GM18907 (cell line): ENCODE results near the gene LCK.

Source experiments
- ATAC-seq: cut with Tn5 transposase; IDR thresholded peaks from one replicate; pipeline ENCODE4 v1.9.1; 2021; ENCODE audit warnings: mild to moderate bottlenecking, moderate library complexity; ENCODE audit not compliant: unreplicated experiment

LCK gene

DNA sequence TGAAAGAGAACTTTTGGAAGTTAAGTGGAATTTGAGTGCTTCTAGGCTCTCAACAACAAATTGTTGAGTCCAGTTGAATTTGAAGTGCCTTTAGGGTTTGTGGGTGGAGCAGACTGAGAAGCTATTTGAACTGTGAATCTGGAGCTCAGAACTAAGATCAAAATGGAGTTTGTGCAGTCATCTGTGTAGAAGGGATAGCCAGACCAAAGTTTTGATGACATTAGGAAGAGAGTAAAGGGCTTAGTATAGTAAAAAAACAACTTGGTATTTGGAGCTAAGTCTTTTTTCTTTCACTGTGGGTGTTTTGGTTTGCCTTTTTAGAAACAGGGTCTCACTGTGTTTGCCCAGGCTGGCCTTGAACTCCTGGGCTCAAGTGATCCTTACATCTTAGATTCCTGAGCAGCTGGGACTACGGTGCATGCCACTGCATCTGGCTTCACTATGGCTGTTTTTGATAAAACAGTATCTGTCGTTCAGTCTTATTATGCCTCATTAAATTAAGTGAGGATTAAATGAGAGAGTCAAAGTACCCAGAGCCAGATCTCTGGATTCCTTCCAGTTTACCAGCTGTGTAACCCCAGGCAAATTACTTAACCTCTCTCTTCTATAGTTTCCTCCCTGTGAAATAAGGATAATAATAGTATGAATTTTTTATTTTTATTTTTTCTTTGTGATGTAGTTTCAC is 60.8 kb downstream of the LCK start:
- no peak for ATAC-seq

DNA sequence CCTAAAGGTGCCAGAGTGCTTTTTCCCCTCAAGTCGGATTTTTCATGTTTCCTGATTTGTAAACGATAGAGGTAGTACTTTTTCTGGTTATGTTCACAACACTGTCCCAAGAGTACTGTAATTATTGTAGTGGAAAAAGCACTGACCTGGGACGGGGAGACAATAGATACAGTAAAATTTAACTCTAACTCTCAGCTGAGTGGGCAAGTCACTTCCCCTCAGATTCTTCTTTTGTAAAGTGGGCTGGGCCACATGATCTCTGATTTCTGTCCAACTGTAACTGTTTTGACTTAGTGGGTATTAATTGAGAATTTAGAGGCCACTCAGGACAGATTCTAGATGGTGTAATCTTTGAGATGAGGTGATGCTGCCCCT is 65.8 kb downstream of the LCK start:
- peak; percentile 12 for ATAC-seq

DNA sequence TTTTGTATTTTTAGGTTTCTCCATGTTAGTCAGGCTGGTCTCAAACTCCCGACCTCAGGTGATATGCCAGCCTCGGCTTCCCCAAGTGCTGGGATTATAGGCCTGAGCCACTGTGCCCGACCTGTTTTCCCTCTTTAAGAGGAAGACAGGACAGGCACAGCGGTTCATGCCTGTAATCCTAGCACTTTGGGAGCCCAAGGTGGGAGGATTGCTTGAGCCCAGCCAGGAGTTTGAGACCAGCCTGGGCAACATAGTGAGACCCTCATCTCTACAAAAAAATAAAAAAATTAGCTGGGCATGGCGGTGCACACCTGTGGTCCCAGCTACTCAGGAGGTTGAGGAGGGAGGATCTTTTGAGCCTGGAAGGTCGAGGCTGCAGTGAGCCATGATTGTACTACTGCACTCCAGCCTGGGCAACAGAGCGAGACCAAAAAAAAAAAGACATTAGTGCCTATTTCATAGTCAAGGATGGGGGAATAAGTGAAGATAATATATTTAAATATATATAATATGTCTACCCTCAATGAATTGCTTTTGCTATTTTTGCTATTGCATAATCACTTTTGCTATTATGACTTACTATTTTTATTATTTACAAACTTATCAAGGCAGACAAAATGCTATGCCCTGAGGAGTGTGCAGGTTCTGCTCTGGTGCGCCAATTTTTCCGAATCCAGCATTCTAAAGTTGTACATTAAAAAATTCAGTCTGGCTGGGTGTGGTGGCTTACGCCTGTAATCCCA is 67.2 kb downstream of the LCK start:
- no peak for ATAC-seq

GRCh38 chr1:32321712-32322291 is 70.7 kb downstream of the LCK start:
- no peak for ATAC-seq

- ATAC-seq: no peak
Measured at GRCh38 chr1:32327204-32327603, 76.1 kb downstream of the LCK start.

- no peak for ATAC-seq
Measured at GRCh38 chr1:32329931-32330466, 78.9 kb downstream of the LCK start.

- no peak for ATAC-seq
Measured at GRCh38 chr1:32330558-32331151, 79.6 kb downstream of the LCK start.

DNA sequence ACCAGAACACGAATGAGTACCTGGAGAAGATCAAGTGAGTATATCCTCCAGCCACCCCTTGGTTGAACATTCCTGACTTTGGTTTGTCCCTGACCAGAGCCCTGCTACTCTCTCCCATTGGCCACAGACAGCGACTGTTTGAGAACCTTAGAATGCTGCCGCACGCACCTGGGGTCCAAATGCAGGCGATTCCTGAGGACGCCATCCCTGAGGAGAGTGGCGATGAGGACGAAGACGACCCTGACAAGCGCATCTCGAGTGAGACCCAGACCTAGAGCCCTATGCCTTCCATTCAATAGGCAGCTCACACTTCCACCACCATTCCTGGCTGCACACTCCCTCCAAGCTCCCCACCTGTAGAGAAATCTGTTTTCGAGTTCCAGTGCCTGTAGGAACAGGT is 80.5 kb downstream of the LCK start:
- ATAC-seq: no peak

DNA sequence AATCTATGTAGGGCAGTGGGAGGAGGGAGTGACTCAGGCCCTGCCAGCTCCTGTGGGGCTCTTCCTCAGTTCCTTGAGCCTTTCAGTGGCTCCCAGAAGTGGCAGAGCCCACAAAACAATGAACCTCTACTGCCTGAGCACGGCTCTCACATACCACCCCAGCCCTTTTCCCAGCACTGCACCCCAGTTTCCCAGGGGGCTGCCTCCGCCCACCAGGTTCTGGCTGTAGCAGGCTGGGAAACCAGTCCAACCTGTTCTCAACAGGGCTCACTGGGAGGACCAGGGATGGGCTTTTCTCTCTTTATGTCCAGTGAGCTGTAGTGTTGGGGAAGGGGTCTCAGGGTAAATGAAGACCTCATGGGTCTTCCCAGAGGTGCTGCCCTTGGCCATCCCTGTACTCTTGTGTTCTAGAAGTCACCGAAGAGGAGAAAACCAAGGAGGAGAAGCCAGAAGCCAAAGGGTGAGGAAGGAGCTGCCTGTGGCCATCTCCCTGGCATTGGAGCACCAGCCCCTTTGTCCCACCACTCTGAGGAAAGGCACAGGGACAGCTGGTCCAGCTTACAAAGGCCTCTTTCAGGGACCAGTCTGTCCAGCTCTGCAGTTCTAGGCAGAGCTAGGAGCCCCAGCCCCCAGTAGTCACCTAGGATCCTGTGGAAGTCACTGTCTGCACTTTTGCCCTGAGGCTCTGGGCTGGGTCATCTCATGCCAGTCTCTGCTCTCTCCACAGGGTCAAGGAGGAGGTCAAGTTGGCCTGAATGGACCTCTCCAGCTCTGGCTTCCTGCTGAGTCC is 81.4 kb downstream of the LCK start:
- ATAC-seq: no peak

- no peak for ATAC-seq
Measured at GRCh38 chr1:32333251-32333963, 82.3 kb downstream of the LCK start.

DNA sequence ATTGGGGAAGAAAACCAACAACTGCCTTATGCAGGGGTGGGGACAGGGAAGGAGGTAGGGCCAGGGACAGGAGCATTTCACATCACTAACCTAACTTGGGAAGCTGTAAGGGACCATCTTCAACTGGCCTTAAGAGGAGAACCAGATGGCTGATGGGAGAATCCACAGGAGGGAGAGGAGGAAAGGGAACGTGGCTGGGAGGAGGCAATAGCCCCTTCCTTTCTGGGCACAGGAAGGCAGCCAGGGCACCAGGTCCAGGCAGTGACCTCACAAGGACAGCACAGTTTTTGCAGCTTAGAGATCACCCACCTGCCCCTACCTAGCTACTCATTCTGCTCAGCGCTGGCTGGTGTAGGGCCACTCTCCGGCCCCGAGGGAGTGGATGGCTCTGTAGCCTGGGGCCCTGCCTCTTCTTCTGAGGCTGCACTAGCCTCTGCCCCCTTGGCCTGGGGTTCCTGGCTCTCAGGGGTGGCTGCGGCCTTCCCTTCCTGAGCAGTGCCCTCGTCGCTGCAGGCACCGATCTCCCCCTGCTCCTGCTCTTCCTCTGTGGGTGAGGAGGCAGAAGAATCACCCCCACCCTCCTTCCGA is 83.3 kb downstream of the LCK start:
- ATAC-seq: no peak

GRCh38 chr1:32334864-32335534 is 83.9 kb downstream of the LCK start:
- ATAC-seq: no peak

DNA sequence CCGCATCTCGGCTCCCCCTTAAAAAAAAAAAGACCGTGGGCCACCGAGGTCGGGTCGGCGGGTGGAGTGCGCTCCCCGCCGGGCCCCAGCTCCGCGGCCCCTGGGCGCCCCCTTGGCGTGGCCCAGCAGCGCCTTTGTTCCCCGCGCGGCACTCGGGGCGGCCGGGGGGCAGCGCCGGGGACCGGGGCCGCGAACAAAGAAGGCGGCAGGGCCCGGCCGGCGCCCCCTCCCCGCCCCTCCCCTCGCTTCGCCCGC is 84.4 kb downstream of the LCK start:
- no peak for ATAC-seq
